Globus pallidus (tissue), 1 donor: Measurements from ENCODE around the gene CCN6.

Source experiments
- DNase-seq: peaks from one replicate; pipeline ENCODE4 v3.0.0-alpha.2; 2015; ENCODE audit warnings: low spot score

Gene CCN6

DNA sequence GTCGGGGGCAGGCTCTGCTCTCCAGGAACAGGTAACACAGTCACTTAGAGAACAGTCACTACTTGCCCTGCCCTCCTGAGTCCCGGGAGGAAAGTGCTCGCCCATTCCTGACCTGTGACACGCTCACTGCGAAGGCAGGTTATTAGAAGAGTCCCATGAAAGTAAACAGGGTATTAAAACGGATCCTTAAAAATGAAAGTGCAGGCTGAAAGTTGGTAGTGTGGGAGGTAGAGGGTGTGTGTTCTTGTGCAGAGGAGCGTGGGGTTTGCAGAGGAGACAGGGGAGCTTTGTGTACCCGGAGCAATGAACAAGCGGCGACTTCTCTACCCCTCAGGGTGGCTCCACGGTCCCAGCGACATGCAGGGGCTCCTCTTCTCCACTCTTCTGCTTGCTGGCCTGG, at the start of gene CCN6:
CCN6 (plus strand) TSS at position 104 of the 400 bp plus-strand sequence; CDS start at position 358, 254 bp downstream.
- DNase-seq: no peak

DNA sequence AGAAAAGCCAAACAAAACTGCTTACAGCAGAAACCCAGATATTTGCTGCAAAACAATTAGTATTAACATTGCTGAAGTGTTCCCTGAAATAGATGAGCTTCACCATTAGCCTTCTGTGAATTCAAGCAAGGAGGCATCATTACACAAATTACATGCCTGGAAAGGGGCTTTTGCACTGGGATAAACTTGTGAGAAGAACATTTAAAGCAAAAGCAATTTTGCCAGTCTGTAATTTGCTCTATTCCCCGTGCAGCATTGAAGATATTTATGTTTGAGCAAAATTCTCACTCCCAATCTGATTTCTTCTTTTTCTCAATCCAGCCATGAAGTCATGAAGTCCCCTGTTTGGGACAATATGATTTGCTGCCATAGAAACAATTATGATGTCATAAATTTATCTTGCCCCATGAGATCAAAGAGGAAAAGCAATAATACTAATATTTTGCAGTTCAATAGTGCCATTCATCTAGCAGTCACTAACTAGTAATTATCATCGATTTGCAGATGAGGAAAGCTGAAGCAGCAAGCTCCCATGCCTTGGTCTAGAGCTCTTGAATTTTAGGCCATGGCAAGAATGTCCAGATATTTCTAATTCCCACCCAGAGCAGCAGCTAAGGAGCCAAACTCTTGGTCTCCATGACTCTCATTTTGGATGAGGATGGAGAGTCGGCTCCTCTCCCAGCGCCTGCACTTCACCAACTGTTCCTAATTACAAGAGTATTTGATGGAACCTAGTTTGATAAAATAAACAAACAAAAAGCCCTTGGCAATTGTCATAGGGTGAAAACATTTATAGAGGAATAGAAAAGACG, 49.5 kb upstream of the CCN6 start:
- no peak for DNase-seq

DNA sequence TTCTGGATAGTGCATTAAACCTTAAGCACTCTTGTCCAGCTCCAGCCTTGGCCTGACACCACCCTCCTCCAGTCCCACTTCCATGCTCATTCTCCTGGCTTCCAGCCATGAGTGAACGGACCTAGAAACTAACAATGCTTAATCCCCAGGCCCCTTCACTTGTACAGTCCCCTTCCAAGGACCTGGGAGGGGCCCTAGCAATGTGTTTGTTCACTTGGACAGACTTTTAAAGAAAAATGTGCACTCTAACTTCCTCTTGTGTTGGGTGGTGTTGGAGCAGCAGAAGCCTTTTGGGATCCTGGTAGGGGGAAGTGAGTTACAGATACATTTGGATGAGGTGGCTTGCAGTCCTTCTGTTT, 48.9 kb upstream of the CCN6 start:
- DNase-seq: no peak

- DNase-seq: no peak
These were observed 46.6 kb upstream of the CCN6 start for GRCh38 chr6:112007254-112007653.

GRCh38 chr6:112007805-112008204, 46.1 kb upstream of the CCN6 start:
- DNase-seq: no peak

DNA sequence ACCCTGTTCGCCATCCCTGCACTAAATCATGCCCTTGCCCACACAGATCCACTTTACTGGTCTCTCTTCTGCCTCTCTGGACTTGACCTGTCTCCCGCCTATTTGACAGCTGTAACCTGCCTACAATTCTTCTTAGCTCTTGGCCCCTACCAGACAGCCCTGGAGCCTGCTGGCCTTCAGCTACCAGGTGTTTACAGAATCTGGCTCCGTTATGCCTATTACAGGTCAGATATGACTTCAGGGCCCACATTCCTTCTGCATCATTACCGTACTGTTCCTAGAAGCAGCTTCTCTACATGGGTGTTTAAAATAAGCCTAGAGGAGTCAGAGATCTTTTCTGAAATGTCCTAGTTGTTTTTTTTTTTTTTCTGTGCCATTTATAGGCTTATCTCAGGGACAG, 45.4 kb upstream of the CCN6 start:
- no peak for DNase-seq

- no peak for DNase-seq
These were observed 43.6 kb upstream of the CCN6 start for GRCh38 chr6:112010328-112010727.

DNA sequence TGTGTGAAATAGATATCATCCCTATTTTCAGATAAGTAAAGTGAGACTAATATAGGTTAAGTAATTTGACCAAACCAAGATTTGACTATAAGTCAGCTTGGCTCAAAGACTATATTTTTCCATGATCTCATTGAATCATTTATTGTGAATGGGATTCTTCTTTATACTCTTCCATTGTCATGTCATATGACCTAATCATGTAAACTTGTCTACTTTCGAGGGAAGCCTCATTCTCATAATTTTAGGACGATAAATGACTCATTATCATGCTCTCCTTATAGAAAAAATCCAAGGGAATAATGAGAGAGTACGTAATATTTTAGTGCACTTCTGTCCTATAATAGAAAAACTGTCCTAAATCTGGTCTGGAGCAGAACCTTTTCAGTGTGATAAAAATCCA, 40.9 kb upstream of the CCN6 start:
- no peak for DNase-seq

GRCh38 chr6:112014483-112014882, 39.4 kb upstream of the CCN6 start:
- DNase-seq: no peak

GRCh38 chr6:112015725-112016124, 38.2 kb upstream of the CCN6 start:
- no peak for DNase-seq

DNA sequence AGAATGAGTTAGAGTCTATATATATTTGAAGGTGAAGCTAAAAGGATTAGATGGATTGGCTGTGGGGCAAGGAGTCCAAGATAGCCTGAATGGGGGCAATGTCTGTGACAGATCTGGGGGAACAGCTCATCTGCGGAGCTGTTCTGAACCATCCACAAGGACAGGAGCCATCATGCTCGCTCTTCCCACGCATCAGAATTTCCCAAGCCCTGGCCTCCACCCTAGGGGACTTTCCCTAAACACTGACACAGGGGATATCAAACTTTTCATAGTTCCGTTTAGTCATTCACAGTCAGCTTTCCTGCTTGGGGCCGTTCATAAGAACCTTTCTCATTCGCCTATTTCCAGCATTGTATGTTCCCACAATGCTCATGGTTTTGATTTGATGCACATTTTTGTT, 37.6 kb upstream of the CCN6 start:
- DNase-seq: no peak

- DNase-seq: no peak
These were observed 36.7 kb upstream of the CCN6 start for GRCh38 chr6:112017169-112017568.

- DNase-seq: no peak
These were observed 36.0 kb upstream of the CCN6 start for GRCh38 chr6:112017760-112018537.

DNA sequence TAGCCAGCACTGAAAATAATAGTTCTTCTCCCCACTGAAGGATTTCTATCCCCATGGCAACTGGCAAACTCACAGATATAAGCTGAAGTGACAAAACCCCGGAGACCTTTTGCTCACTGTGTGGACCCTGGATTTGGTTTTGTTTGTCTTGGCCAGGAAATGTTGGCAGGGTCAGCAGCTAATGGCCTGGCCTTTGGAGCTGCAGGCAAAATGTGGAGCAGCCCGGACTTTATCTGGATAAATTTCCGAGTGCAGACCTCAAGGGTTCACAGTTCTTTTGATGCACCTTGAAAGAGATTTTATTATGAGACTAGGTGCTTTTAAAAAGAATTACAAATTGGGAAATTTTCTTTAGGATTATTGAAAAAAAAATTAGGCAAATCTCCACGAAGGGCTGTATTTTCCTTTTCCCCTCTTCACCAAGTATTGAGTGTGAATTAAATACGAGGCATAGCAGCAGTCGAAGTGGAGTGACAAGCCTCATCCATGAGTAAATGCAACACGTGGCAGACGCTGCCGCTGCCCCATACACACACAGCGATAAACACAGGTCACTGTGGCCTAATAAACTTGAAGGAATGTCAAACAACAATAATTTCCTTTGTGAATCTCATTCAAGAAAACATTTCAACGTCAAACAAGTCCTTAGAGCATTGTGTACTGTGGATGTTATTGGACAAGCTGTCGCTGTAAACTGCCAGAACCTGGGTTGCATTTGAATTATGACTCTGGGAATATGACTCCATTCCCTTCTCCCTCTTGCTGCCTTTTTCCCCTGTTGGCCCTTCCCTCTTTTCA, 35.1 kb upstream of the CCN6 start:
- DNase-seq: no peak

DNA sequence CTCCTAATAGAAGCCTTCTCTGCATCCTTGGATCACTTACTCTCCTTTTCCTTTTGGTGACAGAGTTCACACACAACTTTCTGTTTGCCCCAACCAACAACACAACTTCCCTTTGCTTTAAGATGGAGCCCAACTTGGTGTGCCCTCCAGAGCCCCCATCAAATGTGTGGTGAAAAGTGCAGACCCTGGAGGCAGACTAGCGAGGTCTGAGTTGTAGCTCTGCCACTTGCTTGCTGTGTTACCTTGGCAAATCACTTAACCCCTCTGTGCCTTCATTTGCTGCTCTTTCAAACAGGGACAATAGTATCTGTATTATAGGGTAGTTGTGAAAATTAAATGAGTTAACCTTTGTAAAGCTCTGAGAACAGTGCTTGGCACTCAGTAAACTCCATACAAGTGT, 34.3 kb upstream of the CCN6 start:
- DNase-seq: no peak

- DNase-seq: no peak
These were observed 32.1 kb upstream of the CCN6 start for GRCh38 chr6:112021691-112022310.

GRCh38 chr6:112022749-112023148, 31.2 kb upstream of the CCN6 start:
- no peak for DNase-seq

DNA sequence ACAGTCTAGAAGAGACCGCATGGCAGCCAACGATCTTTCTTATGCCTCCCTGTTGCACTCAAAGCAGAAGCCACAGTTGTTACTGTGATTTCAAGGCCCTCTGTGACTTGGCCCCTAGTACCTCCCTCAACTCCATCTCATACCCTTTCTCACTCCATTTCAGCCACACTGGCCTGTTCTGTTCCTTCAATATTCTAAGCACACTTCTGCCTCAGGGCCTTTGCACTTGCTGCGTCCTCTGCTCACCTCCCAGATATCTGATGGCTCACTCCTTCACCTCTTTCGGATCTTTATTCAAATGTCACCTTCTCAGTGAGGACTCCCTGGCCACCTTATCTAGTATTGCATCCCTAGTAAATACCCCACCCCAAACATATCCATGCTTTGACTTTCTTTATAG, 29.4 kb upstream of the CCN6 start:
- DNase-seq: no peak

DNA sequence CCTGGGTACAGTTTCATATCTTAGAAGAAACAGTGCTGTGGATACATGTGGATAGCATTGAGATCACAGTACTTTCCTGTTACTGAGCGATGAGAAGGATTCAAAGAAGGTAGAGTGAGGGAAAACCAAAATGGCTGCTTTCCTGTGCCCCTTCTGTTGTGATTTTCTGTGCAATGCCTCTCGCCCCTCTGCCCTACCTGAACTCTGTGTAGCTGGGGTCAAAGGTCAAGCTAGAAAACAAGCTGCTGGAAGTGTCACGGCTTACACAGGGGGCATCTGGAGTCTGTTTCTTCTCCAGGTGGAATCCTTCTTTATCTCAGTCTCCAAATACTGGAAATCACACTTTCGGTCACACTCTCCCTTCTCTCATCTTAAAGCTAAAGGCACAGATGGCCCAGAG, 27.0 kb upstream of the CCN6 start:
- DNase-seq: no peak

DNA sequence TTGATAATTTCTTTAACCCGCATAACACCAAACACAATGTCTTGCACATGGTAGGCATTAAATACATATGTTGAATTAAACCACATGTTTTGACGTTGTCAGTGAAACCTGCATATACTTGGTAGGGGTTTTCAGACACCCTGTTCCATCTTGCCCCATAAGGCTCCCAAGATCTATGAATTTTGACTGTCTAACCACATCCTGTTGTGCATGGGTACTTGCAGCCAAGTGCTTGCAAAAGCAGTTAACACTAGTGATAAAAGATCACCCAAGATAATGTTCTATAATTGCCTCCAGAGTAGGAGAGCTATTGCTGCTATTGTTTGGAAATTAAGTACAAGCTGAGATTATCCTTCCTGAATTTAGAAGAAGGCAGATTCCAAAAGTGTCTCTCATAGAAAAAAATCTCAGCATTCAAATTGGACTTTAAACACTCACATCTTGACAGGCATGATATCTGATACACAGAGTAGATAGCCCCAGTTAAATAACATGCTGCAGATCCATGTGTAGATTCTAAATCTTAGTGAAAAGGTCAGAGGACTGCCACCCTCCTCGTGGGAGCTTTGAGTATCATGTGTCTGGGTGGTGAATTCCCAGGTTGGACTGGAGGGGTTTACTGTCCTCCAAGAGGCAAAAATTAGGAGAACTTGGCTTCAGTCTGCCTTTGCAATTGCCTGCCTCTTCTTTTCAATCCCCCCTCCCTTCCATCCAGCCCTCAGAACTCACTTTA, 25.8 kb upstream of the CCN6 start:
- DNase-seq: no peak

DNA sequence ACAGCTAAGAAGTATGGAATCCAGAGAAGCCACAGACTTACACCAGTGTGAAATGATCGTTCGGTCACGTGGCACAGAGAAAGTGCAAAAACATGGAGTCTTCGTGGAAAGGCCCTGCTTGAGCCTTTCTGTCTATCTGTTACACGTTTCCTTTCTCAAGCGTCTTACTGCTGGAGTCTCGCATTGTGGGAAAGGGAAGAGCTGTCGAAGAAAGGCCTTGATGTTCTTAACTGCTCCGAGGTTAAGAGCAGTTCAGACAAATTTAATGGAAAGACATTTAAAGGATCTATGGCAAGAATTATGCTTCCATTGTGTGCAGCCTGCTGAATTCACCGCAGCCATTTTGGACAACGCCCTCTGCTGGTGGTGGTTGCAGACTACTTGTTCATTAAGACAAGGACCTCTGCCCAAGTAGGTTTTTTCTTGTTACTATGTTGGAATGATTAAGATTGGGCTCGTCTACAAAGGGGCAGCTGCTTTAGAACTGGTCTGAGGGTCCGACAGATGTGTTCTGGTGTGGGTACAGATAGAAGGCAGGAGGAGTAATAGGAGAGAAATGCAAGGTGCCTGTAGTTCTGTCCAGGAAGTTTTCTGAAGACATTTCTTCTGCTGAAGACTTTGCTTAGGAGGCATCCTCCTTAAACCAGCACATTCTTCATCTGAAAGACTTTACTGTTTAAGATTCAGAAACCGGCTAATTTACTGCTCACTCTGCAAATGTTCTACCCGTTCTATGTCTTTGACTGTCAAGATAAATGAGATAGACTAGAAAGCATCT, 24.7 kb upstream of the CCN6 start:
- DNase-seq: peak; percentile 51
